ENCODE measurements around the gene TFIP11. TPM values are rescaled to one million over a fixed set of nuclear protein-coding genes. Genes with fewer than 3 reads are reported as not detected.

Gene TFIP11
- total and polyA plus RNA-seq, 4 donors = 14.3 to 31.7 (median 24.6) TPM

DNA sequence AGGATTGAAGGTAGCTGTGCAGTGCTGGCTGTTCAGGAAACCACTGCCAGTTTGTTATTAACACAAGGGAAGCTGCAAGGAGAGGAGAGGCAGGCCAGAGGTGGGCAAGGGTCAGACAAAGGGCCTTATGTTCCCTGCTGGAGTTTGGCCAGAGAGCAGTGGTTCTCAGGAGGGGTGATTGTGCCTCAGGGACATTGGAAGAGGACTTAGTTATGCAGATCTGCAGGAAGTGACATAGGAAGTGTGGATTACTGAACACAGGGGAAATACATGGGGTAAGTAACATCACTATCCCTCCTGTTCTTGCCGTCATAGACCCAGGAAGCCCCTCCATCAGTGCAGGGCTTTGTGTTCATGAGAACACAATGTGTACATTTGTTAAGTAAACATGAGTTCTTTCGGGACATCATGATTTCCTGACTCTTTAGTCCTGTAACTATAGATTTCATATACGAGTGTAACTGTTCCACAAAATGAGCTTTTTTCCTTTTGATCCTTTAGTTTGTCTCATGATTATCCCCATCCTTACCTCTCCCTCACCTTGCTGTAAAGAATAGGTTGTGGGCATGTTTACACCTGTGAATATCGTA is 22.7 kb downstream of the TFIP11 start:
- WGBS = 82% methylated on average over 4 of the region's 4 CpGs

DNA sequence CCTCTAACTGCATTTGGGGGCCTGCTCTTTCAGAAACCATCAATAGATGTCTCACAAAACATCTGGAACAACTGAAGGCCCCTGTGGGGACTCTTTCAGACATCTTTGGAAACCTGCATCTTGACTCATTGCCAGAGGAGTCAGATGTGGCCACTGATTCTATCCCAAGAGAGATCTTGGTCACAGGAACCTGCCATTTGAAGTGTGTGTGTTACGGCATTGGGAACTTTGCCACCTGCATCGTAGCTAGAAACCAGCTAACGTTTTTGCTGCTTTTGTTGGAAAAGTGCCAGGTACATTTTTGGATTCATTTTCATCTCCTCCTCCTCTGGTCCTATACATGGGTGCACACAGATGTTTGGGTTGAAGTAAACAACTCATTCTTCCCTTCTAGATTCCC is 24.3 kb downstream of the TFIP11 start:
- no peak for DNase-seq (ENCODE audit: low spot score)
- H3K4me1 ChIP-seq (ENCODE audit: control insufficient read depth in 4 of 4, insufficient read depth in 4 of 4, low read length in 3 of 4) = peaks cover 0 to 20% (median 16%) of the 10 kb centered on the region in 4 donors
- H3K9me3 ChIP-seq (ENCODE audit: control insufficient read depth in 4 of 4, low read length in 3 of 4) = no peaks in the 10 kb centered on the region
- H3K36me3 ChIP-seq (ENCODE audit: control insufficient read depth in 4 of 4, insufficient read depth in 3 of 4, low read depth in 1 of 4, low read length in 3 of 4) = peaks cover 3 to 44% (median 42%) of the 10 kb centered on the region in 4 donors
- no peak overlapping the region for H3K9ac ChIP-seq (ENCODE audit: low read depth in 1 of 2, low read length in 2 of 2)
- H3K27ac ChIP-seq (ENCODE audit: low read depth in 1 of 2, low read length in 2 of 2) = no peak overlapping the region
- 54% methylated on average over 3 of the region's 3 CpGs for WGBS
- H3K27me3 ChIP-seq (ENCODE audit: control insufficient read depth in 4 of 4, insufficient read depth in 4 of 4, low read length in 3 of 4) = no peaks in the 10 kb centered on the region
- H3K4me3 ChIP-seq (ENCODE audit: low read depth in 1 of 3, low read length in 3 of 3) = no peak overlapping the region
- no peak for TF ChIP-seq GABPA (IDR thresholded peaks at IDR 0.05 in 1 of 2, conservative IDR thresholded peaks at IDR 0.05 in 1 of 2)
- no peak for TF ChIP-seq YY1 (IDR thresholded peaks at IDR 0.05)
- TF ChIP-seq, protein P1, sequence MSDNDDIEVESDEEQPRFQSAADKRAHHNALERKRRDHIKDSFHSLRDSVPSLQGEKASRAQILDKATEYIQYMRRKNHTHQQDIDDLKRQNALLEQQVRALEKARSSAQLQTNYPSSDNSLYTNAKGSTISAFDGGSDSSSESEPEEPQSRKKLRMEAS (IDR thresholded peaks at IDR 0.05) = no peak
- TF ChIP-seq HNF4A (conservative IDR thresholded peaks at IDR 0.05) = no peak
- no peak for TF ChIP-seq FOXA2 (IDR thresholded peaks at IDR 0.05)
- no peak for TF ChIP-seq JUND (IDR thresholded peaks at IDR 0.05)
- TF ChIP-seq EGR1 (IDR thresholded peaks at IDR 0.05; ENCODE audit: low read depth in 2 of 2) = no peak
- TF ChIP-seq ZBTB33 (IDR thresholded peaks at IDR 0.05) = no peak
- no peak for TF ChIP-seq HNF4G (IDR thresholded peaks at IDR 0.05)
- TF ChIP-seq NR2F2 (IDR thresholded peaks at IDR 0.05) = no peak
- TF ChIP-seq REST (IDR thresholded peaks at IDR 0.05) = no peak
- TF ChIP-seq RXRA (IDR thresholded peaks at IDR 0.05) = no peak
- no peak for TF ChIP-seq RAD21 (IDR thresholded peaks at IDR 0.05)
- TF ChIP-seq CTCF (IDR thresholded peaks at IDR 0.05; ENCODE audit: low read depth, low read length, missing input control) = no peak

More for the DNA sequence above, 22.7 kb downstream of the TFIP11 start:
- no peak for TF ChIP-seq REST (IDR thresholded peaks at IDR 0.05)
- TF ChIP-seq SP1 (IDR thresholded peaks at IDR 0.05) = no peak
- TF ChIP-seq HNF4A (conservative IDR thresholded peaks at IDR 0.05) = no peak
- TF ChIP-seq, protein P2, sequence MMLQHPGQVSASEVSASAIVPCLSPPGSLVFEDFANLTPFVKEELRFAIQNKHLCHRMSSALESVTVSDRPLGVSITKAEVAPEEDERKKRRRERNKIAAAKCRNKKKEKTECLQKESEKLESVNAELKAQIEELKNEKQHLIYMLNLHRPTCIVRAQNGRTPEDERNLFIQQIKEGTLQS (IDR thresholded peaks at IDR 0.05) = no peak
- no peak for TF ChIP-seq FOXA1 (IDR thresholded peaks at IDR 0.05)
- no peak for TF ChIP-seq EGR1 (IDR thresholded peaks at IDR 0.05; ENCODE audit: low read depth in 2 of 2)
- TF ChIP-seq RXRA (IDR thresholded peaks at IDR 0.05) = no peak
- peaks cover 0 to 12% (median 8%) of the 10 kb centered on the region in 4 donors for H3K4me1 ChIP-seq (ENCODE audit: control insufficient read depth in 4 of 4, insufficient read depth in 4 of 4, low read length in 3 of 4)
- no peaks in the 10 kb centered on the region for H3K27me3 ChIP-seq (ENCODE audit: control insufficient read depth in 4 of 4, insufficient read depth in 4 of 4, low read length in 3 of 4)
- H3K9me3 ChIP-seq (ENCODE audit: control insufficient read depth in 4 of 4, low read length in 3 of 4) = no peaks in the 10 kb centered on the region
- H3K9ac ChIP-seq (ENCODE audit: low read depth in 1 of 2, low read length in 2 of 2) = no peak overlapping the region
- no peak overlapping the region for H3K27ac ChIP-seq (ENCODE audit: low read depth in 1 of 2, low read length in 2 of 2)
- DNase-seq (ENCODE audit: low spot score) = no peak
- H3K4me3 ChIP-seq (ENCODE audit: low read depth in 1 of 3, low read length in 3 of 3) = no peak overlapping the region
- H3K36me3 ChIP-seq (ENCODE audit: control insufficient read depth in 4 of 4, insufficient read depth in 3 of 4, low read depth in 1 of 4, low read length in 3 of 4) = peaks cover 8 to 59% (median 57%) of the 10 kb centered on the region in 4 donors

Data from liver (tissue), 9 donors.